HG03575 (cell line): ENCODE data around the gene MORN1.

Experiments used
- ATAC-seq: cut with Tn5 transposase; IDR thresholded peaks from one replicate; pipeline ENCODE4 v1.9.1; 2021; ENCODE audit not compliant: unreplicated experiment, insufficient number of reproducible peaks, low FRiP score; ENCODE audit errors: extremely low read depth

MORN1 gene

GRCh38 chr1:2377751-2378440 is 13.5 kb downstream of the MORN1 start:
- ATAC-seq: no peak

DNA sequence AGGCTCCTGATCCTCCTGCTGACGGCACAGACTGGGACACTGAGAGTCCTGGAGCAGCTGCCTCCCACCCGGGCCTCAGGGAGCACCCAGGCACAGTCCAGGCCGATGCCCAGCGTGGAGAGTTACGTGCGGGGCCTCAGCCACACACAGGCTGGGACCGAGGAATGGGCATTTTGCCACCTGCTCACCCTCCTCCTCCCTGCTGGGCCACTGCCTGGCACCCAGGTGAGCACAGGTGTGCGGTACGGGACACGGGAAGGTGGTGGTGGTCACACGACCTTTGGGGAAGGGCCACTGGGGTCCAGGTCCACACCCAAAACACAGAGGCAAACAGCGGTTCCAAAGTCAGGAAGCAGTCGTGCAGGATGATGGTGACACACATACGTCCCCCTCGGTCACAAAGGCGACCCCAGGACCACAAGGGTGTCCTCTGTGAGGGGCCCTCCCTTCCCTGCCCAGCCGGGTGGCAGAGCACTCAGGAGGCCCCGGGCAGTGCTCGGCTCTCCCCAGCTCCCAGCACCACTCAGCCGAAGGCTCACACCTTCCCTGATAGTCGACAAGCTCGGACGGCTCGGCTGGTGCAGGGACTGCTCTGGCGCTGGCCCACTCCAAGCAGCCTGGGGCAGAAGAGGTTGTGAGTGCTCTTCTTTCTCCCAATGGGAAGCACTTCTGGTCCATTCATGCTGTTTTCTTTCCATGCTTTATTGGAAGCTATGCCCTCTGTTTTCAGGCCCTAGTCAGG is 14.3 kb downstream of the MORN1 start:
- no peak for ATAC-seq

DNA sequence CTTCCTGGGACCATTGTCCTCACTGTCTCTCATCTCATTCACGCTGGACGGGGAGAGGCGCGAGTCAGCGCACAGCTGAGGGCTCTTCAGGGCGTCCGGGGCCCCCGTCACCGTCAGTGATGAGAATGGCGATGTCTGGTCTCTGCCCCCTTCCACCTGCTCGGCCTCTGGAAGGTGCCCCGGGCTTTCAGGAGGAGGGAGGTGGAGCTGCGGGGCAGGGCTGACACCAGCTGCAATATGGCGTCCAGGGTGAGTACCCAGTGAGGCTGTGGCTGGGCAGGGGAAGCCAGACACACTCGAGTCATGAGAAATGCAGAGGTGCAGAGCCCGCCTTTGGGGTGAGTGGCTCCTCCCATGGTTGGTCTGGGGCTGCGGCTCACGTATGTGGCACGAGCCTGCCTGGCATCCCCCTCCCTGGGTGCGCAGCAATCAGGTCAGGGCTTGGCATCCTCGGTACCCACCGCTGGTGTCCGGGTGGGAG is 15.1 kb downstream of the MORN1 start:
- ATAC-seq: no peak

DNA sequence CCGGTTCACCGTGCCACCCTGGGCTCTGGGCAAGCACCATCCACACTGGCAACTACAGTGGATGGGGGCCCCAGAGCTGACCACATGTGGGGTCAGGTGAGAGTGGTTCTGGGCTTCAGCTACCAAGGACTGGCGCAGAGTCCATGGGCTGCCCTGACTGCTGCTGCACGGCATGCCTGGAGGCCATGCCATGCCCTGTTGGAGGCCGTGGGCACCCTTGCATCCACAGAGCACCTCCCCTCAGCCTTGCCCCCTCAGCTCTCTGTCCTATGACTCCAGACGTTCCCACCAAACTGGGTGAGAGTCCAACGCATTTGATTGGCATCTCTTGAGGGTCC is 15.5 kb downstream of the MORN1 start:
- no peak for ATAC-seq

DNA sequence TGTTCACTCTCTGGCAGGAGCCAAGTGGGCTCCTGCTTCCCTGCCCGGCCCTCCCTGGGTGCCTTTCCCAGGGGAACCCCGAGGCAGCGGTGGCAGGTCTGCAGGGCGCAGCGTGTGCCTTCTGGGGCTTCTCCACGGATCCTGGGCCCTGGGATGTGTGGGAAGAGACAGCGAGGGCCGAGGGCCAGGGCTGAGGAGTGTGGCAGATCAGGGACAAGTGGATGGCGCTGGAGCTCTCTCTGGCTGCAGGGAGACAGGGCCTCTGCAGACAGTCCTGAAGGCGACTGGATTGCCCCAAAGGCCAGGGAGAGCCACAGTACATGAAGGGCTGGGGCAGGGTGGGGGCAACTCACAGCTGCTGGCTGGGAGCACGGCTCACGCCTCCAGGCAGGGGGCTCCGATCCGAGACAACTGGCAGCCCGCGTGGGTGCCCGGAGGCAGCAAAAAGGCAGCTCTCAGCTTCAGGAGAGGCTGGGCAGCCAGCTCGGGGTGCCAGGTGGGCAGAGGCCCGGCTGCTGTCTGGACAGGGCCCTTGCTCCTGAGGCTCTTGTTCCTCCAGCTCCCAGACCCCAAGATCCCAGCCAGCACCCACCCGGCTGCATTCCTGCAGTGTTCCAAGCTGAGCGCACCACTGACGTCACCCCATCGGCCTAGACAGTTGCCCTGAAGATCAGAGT is 16.0 kb downstream of the MORN1 start:
- no peak for ATAC-seq

DNA sequence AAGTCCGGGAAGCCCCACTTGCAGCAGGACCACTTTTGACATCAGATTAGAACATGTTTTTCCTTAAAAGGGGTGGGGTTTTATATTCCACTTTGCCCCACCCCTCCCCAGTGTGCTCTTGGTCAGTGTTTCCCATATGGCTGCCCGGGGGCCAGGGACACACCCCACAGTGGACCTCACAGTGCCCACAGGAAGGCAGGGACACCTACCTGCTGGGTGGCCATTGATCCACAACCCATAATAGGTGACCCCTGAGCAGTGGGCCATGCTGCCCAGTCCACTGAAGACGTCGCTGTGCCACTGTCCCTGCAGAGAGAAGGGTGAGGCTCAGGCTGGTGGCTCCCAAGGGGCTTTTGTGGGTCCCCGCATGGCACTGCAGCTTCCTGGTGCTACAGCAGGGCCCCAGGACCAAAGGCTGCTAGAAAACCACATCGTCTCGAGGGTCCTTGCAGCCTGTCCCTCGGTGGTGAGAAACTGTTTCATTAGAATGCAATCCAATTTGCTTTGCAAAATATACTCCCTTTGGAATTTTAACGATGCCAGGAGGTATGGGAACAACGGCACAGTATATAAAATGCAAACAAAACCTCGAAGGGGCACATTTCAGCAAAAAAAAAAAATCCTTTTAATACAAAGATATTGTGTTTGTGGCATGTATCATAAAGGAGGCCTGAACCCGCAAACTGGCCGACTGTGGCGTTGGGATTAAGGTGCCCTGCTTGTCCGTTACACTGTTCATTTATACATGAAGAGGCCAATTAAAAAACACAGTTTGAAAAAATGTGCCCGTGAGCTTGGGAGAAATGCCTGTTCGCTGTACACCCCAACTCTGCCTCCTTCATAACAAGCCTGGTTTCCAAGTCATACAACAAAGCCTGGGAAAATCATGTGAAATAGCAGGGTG is 16.9 kb downstream of the MORN1 start:
- no peak for ATAC-seq

DNA sequence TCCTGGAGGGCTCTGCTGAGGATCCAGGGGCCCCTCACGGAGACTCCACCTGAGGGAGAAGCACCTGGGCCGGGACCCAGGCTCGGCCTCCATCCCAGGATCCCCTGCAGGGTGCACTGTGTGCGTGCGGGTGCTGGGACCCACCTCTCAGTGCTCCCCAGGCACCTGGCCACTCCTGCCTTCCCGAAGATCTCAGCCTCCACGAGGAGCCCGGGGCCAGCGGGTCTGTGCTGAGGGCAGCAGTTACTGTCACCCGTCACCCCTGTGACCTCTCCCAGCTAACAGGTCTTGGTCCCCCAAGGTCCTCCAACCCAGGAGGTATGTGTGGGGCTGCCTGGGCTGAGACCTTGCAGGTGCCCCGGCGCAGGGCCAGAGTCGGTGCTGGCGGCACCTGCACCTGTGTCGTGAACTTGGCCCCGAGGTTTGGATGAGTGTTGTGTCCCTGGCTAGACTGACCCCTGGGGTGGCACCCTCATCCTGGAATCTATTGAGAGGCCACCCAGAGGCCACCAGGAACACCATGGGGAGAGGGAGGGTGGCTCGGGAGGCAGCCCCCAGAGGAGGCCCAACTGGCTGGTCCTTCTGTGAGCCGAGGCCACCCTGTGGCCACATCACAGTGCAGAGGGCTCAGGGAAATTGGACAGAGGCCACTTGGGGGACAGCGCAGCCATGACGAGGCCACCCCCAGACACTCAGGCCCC is 17.7 kb downstream of the MORN1 start:
- no peak for ATAC-seq

GRCh38 chr1:2372551-2373490 is 18.5 kb downstream of the MORN1 start:
- no peak for ATAC-seq

GRCh38 chr1:2368053-2368744 is 23.2 kb downstream of the MORN1 start:
- ATAC-seq: no peak

DNA sequence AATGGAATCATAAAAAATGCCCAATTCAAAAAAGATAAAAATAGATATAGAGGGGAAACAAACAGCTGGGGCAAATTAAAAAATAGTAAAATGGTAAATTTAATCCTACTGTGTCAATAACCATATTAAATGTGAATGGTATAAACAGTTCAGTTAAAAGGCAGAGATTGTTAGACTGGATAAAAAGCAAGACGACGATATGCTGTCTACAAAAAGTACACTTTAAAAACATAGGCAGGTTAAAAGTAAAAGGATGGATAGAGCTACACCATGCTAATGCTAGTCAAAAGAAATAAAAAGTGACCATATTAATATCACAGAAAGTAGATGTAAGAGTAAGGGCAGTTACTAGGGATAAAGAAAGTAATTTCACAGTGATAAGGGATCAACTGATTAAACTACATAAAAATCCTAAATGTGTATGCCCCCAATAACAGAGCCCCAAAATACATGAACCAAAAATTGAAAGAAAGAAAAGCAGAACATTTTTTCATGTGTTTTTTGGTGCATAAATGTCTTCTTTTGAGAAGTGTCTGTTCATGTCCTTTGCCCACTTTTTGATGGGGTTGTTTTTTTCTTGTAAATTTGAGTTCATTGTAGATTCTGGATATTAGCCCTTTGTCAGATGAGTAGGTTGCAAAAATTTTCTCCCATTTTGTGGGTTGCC is 27.4 kb downstream of the MORN1 start:
- no peak for ATAC-seq

GRCh38 chr1:2360588-2361364 is 30.6 kb downstream of the MORN1 start:
- no peak for ATAC-seq

DNA sequence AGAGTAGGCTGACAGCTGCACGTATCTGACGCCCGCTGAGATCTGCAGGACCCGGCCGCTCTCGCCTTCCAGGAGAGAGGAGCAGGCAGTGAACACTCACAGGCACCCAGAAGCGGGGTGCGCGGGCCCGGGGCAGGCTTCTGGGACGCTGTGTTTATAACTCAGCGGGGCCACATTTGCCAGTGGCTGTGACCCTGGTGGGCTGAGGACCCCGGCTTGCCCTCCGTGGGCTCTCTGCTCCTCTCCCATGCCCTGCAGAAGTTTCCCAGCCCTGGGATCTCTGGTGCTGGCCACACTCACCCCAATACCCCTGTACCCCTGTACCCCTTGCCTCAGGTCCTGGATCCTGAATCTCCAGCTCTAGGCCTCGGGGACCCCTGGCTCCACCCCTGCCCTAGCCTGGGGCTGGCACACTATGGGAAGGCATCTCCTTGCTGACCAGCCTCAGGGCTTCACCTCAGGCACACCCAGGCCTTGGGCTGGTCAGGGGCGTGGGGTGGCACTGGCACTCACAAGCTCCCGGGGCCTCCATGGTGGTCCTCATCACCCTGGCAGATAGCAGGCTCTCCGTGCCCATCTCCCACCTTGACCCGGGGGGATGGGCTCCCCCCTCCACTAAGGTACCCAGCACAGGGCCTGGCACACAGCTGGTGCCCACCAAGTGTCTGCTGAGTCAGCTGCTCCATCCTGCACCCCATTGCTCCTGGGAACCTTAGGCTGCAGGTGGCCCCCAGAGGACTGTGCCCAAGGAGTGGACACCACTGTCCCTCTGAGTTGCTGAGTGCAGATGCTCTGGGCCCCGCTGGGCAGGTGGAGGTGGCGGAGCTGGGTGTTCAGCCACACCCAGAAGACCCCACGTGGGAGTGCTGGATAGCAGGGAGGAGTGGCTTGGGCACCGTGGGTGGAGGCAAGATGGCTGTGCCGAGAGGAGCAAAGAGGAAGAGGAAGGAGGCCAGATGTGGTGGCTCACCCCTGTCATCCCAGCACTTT is 32.4 kb downstream of the MORN1 start:
- ATAC-seq: no peak

- ATAC-seq: no peak
Observed at GRCh38 chr1:2358072-2358471, 33.3 kb downstream of the MORN1 start.

DNA sequence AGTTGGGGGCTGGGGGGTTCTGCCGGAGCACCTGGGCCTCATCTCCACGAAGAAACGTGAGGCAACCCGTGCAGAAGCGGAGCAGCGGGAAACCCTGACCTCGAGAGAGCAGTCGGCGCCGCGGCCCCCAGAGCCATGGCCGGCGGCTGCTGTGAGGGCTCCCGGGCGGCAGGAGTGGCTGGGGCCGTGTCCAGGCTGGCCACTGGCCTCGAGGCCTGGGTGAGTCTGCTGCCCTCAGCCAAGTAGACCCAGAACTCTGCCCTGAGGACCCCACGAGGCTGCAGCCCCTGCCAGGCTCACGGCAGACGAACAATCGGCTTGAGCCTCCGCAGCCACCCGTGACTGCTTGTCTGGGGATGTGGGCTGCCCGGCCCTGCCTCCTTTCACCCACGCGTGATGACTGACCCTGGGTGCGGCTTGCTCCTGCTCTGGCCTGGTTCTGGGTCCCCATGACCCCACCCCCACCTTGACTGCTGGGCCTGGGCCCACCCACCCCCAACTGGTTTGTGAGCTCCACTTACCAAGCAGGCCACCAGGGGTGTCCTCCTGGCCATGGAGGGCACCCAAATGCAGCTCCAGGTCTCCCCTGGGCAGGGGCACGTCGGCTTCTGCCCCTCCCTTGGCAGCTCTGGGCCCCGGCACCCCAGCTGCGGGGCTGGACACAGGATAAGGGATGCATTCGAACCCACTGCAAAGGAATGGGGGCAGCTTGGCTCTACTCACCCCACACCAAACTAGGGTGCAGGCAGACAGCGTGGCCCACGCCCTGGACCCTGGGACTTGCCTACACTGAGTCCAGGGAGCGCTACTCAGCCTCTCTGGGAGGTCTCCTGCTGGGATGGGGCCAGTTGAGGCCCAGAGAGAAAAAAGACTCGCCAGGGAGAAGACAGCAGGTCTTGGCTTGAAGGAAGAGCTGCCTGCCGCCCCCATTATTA is 34.2 kb downstream of the MORN1 start:
- ATAC-seq: no peak
